HepG2 (cell line): Measurements from ENCODE around the gene SLC16A9. TPM values are rescaled to one million over a fixed set of nuclear protein-coding genes. Genes with fewer than 3 reads are reported as not detected.

Experiments used
- ASH2L ChIP-seq: fragments of 300-600, 200-600 bp; sonication (generic); IDR thresholded peaks from 2 replicates; pipeline ENCODE4 v1.7.0; 2017; ENCODE audit warnings: low read depth, mild to moderate bottlenecking, moderate library complexity, mixed read lengths, low read length; ENCODE audit not compliant: insufficient read length
- BCL6 ChIP-seq: IDR thresholded peaks from 2 replicates; pipeline ENCODE4 v1.6.1; 2016; ENCODE audit warnings: missing genetic modification reagents, missing compliant biosample characterization
- CAMTA2 ChIP-seq: sonication (generic); formaldehyde crosslinking; IDR thresholded peaks from 2 replicates; pipeline ENCODE4 v1.4.0; 2020; ENCODE audit warnings: mild to moderate bottlenecking, missing genetic modification reagents, borderline replicate concordance
- HMG20B ChIP-seq: conservative IDR thresholded peaks from 2 replicates; pipeline ENCODE4 v1.6.1; 2016; ENCODE audit warnings: missing genetic modification reagents, missing compliant biosample characterization
- NR0B2 ChIP-seq: sonication (generic); formaldehyde crosslinking; IDR thresholded peaks from 2 replicates; pipeline ENCODE4 v1.4.0; 2020; ENCODE audit warnings: mild to moderate bottlenecking, missing genetic modification reagents
- PRMT3 ChIP-seq: sonication (generic); formaldehyde crosslinking; IDR thresholded peaks from 2 replicates; pipeline ENCODE4 v1.8.1; 2022; ENCODE audit warnings: low read depth, mild to moderate bottlenecking, moderate library complexity, missing genetic modification reagents, borderline replicate concordance
- RFXANK ChIP-seq: IDR thresholded peaks from 2 replicates; pipeline ENCODE4 v1.6.1; 2016
- SMARCC2 ChIP-seq: fragments of 450-650 bp; IDR thresholded peaks from 2 replicates; pipeline ENCODE4 v1.6.1; 2017; ENCODE audit warnings: antibody characterized with exemption, mild to moderate bottlenecking
- SNAPC2 ChIP-seq: sonication (generic); formaldehyde crosslinking; IDR thresholded peaks from 2 replicates; pipeline ENCODE4 v1.8.1; 2022; ENCODE audit warnings: mild to moderate bottlenecking, missing genetic modification reagents
- ZFP91 ChIP-seq: sonication (generic); formaldehyde crosslinking; IDR thresholded peaks from 2 replicates; pipeline ENCODE4 v1.9.0; 2022; ENCODE audit warnings: missing genetic modification reagents, mild to moderate bottlenecking, borderline replicate concordance
- ZNF207 ChIP-seq: fragments of 450-650 bp; IDR thresholded peaks from 2 replicates; pipeline ENCODE4 v1.6.1; 2016; ENCODE audit warnings: antibody characterized with exemption, borderline replicate concordance
- ZNF280B ChIP-seq: sonication (generic); formaldehyde crosslinking; IDR thresholded peaks from 2 replicates; pipeline ENCODE4 v1.5.0; 2020; ENCODE audit warnings: missing genetic modification reagents, mild to moderate bottlenecking, borderline replicate concordance
- ZNF382 ChIP-seq: sonication (generic); formaldehyde crosslinking; IDR thresholded peaks from 2 replicates; pipeline ENCODE4 v1.5.0; 2020; ENCODE audit warnings: missing genetic modification reagents, mild to moderate bottlenecking, borderline replicate concordance
- ZNF496 ChIP-seq: sonication (generic); formaldehyde crosslinking; IDR thresholded peaks from 2 replicates; pipeline ENCODE4 v1.8.1; 2023; ENCODE audit warnings: mild to moderate bottlenecking, moderate library complexity, missing genetic modification reagents; ENCODE audit not compliant: insufficient replicate concordance
- ZNF614 ChIP-seq: IDR thresholded peaks from 2 replicates; pipeline ENCODE4 v1.6.1; 2018; ENCODE audit warnings: missing biosample characterization, missing genetic modification reagents, inconsistent platforms, borderline replicate concordance
- ZNF709 ChIP-seq: sonication (generic); formaldehyde crosslinking; IDR thresholded peaks from 2 replicates; pipeline ENCODE4 v1.5.0; 2020; ENCODE audit warnings: mild to moderate bottlenecking, missing genetic modification reagents
- polyA plus RNA-seq, 8 experiments: library from polyadenylated mRNA; depleted of rRNA in 3 of 8; stranded (reverse) in 7 of 8; unstranded in 1 of 8; fragments of >200 nt; fragmentation: Illumina TruSeq in 4 of 8; extraction: Trizol in 4 of 8; gene quantifications; 2 replicates each; pipeline versions ENCODE4 v1.2.1 to v1.2.3, GENCODE V29; 2011 to 2016; ENCODE audit warnings: low read depth in 4 of 8, missing spikeins in 1 of 8, mixed read lengths in 1 of 8; ENCODE audit not compliant: insufficient read depth in 1 of 8
- total RNA-seq, 5 experiments: library from RNA; depleted of rRNA; stranded (reverse); fragments of >200 nt; fragmentation: Illumina TruSeq; extraction: Trizol; gene quantifications; 2 replicates each; pipeline ENCODE4 v1.2.3, GENCODE V29; 2016; ENCODE audit warnings: low read depth in 1 of 5
- TF ChIP-seq, protein P1 (sequence below): IDR thresholded peaks from 2 replicates; pipeline ENCODE4 v1.6.1; 2016; ENCODE audit warnings: low read depth
- TF ChIP-seq, protein P2 (sequence below): IDR thresholded peaks from 2 replicates; pipeline ENCODE4 v1.6.1; 2016; ENCODE audit warnings: control low read depth
- TF ChIP-seq, protein P3 (sequence below): sonication (generic); formaldehyde crosslinking; IDR thresholded peaks from 2 replicates; pipeline ENCODE4 v1.4.0; 2020; ENCODE audit warnings: missing genetic modification reagents, borderline replicate concordance
- TF ChIP-seq, protein P4 (sequence below): IDR thresholded peaks from 2 replicates; pipeline ENCODE4 v1.6.1; 2016; ENCODE audit warnings: mild to moderate bottlenecking, missing biosample characterization, missing genetic modification reagents

Gene SLC16A9
- total and polyA plus RNA-seq, 2 of the 13 experiments (the other 11 are each of a cell fraction or from before 2014, with no cell fraction given), result 0.01 to 0.09 TPM

GRCh38 chr10:59677253-59677831 is 32.3 kb downstream of the SLC16A9 start (continued):
- TF ChIP-seq RFXANK (CRISPR knock-in tag), result no peak
- TF ChIP-seq ASH2L, result no peak
- TF ChIP-seq ZNF709, result no peak
- no peak for TF ChIP-seq CAMTA2 (CRISPR knock-in tag)
- TF ChIP-seq, protein P1, sequence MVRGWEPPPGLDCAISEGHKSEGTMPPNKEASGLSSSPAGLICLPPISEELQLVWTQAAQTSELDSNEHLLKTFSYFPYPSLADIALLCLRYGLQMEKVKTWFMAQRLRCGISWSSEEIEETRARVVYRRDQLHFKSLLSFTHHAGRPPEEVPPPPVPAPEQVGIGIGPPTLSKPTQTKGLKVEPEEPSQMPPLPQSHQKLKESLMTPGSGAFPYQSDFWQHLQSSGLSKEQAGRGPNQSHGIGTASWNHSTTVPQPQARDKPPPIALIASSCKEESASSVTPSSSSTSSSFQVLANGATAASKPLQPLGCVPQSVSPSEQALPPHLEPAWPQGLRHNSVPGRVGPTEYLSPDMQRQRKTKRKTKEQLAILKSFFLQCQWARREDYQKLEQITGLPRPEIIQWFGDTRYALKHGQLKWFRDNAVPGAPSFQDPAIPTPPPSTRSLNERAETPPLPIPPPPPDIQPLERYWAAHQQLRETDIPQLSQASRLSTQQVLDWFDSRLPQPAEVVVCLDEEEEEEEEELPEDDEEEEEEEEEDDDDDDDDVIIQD, result peak; percentile 49; the same call in 1 of the 2 replicates
- no peak for TF ChIP-seq ZNF496 (CRISPR knock-in tag)
- TF ChIP-seq, protein P2, sequence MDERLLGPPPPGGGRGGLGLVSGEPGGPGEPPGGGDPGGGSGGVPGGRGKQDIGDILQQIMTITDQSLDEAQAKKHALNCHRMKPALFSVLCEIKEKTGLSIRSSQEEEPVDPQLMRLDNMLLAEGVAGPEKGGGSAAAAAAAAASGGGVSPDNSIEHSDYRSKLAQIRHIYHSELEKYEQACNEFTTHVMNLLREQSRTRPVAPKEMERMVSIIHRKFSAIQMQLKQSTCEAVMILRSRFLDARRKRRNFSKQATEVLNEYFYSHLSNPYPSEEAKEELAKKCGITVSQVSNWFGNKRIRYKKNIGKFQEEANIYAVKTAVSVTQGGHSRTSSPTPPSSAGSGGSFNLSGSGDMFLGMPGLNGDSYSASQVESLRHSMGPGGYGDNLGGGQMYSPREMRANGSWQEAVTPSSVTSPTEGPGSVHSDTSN (CRISPR knock-in tag), result no peak
- TF ChIP-seq, protein P3, sequence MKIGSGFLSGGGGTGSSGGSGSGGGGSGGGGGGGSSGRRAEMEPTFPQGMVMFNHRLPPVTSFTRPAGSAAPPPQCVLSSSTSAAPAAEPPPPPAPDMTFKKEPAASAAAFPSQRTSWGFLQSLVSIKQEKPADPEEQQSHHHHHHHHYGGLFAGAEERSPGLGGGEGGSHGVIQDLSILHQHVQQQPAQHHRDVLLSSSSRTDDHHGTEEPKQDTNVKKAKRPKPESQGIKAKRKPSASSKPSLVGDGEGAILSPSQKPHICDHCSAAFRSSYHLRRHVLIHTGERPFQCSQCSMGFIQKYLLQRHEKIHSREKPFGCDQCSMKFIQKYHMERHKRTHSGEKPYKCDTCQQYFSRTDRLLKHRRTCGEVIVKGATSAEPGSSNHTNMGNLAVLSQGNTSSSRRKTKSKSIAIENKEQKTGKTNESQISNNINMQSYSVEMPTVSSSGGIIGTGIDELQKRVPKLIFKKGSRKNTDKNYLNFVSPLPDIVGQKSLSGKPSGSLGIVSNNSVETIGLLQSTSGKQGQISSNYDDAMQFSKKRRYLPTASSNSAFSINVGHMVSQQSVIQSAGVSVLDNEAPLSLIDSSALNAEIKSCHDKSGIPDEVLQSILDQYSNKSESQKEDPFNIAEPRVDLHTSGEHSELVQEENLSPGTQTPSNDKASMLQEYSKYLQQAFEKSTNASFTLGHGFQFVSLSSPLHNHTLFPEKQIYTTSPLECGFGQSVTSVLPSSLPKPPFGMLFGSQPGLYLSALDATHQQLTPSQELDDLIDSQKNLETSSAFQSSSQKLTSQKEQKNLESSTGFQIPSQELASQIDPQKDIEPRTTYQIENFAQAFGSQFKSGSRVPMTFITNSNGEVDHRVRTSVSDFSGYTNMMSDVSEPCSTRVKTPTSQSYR (CRISPR knock-in tag), result no peak
- no peak for TF ChIP-seq ZNF280B
- no peak for TF ChIP-seq PRMT3 (CRISPR knock-in tag)
- peak; percentile 81 for TF ChIP-seq BCL6
- TF ChIP-seq HMG20B (CRISPR knock-in tag), result no peak
- TF ChIP-seq SMARCC2, result no peak
- no peak for TF ChIP-seq ZNF207
- TF ChIP-seq, protein P4, sequence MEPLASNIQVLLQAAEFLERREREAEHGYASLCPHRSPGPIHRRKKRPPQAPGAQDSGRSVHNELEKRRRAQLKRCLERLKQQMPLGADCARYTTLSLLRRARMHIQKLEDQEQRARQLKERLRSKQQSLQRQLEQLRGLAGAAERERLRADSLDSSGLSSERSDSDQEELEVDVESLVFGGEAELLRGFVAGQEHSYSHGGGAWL, result no peak
- TF ChIP-seq NR0B2, result no peak
- no peak for TF ChIP-seq ZNF614 (CRISPR knock-in tag)
- no peak for TF ChIP-seq ZNF382 (CRISPR knock-in tag)
- TF ChIP-seq ZFP91 (CRISPR knock-in tag), result no peak
- TF ChIP-seq SNAPC2 (CRISPR knock-in tag), result no peak
